Endodermal cell (in vitro differentiated cells): ENCODE data around the gene NDUFV3. TPM values are rescaled to one million over a fixed set of nuclear protein-coding genes. Genes with fewer than 3 reads are reported as not detected.

Source experiments
- DNase-seq: peaks from one replicate; pipeline ENCODE4 v3.0.0-alpha.2; 2017
- H3K27ac ChIP-seq: 2 replicates; pipeline ENCODE4 v1.5.1; 2013; ENCODE audit warnings: mild to moderate bottlenecking, low read depth, low read length, moderate library complexity
- H3K27me3 ChIP-seq: 2 replicates; pipeline ENCODE4 v1.6.1; 2013; ENCODE audit warnings: mild to moderate bottlenecking, low read length, moderate library complexity; ENCODE audit not compliant: insufficient read depth, control insufficient read depth, poor library complexity, severe bottlenecking
- H3K36me3 ChIP-seq: 2 replicates; pipeline ENCODE4 v1.7.0; 2013; ENCODE audit warnings: mild to moderate bottlenecking, low read length, moderate library complexity; ENCODE audit not compliant: control insufficient read depth, insufficient read depth
- H3K4me1 ChIP-seq: one replicate; pipeline ENCODE4 v1.7.0; 2013; ENCODE audit warnings: low read length; ENCODE audit not compliant: control insufficient read depth, insufficient read depth
- H3K4me3 ChIP-seq: 2 replicates; pipeline ENCODE4 v1.5.1; 2013; ENCODE audit warnings: mild to moderate bottlenecking, low read length, moderate library complexity
- H3K9ac ChIP-seq: 2 replicates; pipeline ENCODE4 v1.6.1; 2013; ENCODE audit warnings: mild to moderate bottlenecking, low read length, moderate library complexity; ENCODE audit not compliant: poor library complexity, severe bottlenecking; ENCODE audit errors: extremely low read depth
- H3K9me3 ChIP-seq: 2 replicates; pipeline ENCODE4 v1.6.1; 2013; ENCODE audit warnings: mild to moderate bottlenecking, low read length, moderate library complexity; ENCODE audit not compliant: control insufficient read depth
- H3K27ac Mint-ChIP-seq: 2 replicates; pipeline ENCODE4 v1.8.0; 2020; ENCODE audit warnings: mixed read lengths
- H3K27me3 Mint-ChIP-seq: 2 replicates; pipeline ENCODE4 v1.8.0; 2021; ENCODE audit warnings: mild to moderate bottlenecking, mixed read lengths; ENCODE audit not compliant: insufficient read depth
- H3K36me3 Mint-ChIP-seq: 2 replicates; pipeline ENCODE4 v1.8.0; 2020; ENCODE audit warnings: low read depth, mixed read lengths
- H3K4me1 Mint-ChIP-seq: 2 replicates; pipeline ENCODE4 v1.8.0; 2020; ENCODE audit warnings: mixed read lengths
- H3K4me3 Mint-ChIP-seq: 2 replicates; pipeline ENCODE4 v1.8.0; 2020; ENCODE audit warnings: mild to moderate bottlenecking, moderate library complexity, mixed read lengths
- H3K9me3 Mint-ChIP-seq: 2 replicates; pipeline ENCODE4 v1.8.0; 2020; ENCODE audit warnings: mild to moderate bottlenecking, mixed read lengths
- CTCF ChIP-seq: fragments of 200-600 bp; sonication (generic); conservative IDR thresholded peaks from 2 replicates; pipeline ENCODE4 v1.5.0; 2021; ENCODE audit warnings: antibody characterized with exemption, mild to moderate bottlenecking
- WGBS, 2 experiments: methylation state at CpG; one replicate each; pipeline versions ENCODE4 v1.1.5 to v1.1.7; 2013; ENCODE audit warnings: missing lambda C conversion rate in 2 of 2, mixed read lengths in 1 of 2; ENCODE audit not compliant: insufficient coverage in 1 of 2, insufficient read length in 1 of 2; 5-methylcytosine and 5-hydroxymethylcytosine counted together
- total RNA-seq, 2 donors: library from RNA; stranded (reverse); fragmentation: NEBNext Ultra II Directional in 1 of 2; extraction: Animal tissue kit (Norgen Biotek cat#: 25700) in 1 of 2; gene quantifications; 2 replicates in 1 of 2; 3 replicates in 1 of 2; pipeline ENCODE4 v1.2.1, GENCODE V29; 2021

Gene NDUFV3
- total RNA-seq, 2 donors from 2014 or later = 25.8 to 27.2 TPM

DNA sequence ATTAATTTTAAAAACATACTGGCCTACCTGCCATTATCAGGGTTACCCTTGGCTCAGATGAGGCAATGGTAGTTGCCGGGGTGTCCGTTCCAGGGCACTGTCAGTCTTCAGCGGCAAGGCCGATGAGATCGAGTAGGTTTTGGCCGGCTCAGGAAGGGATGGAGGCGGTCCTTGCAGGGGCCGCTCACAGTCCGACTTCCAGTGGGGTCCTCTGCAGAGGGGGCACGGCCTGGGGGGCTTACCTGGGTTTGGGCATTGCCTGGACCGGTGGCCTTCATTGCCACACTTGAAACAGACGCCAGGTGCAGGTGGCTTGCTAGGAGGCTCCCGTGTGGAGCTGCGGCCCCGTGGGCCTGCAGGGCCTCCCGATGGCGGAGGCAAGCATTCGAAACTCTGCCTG, 29.8 kb downstream of the NDUFV3 start:
- TF ChIP-seq CTCF = no peak
- 96% methylated on average over 18 of the region's 18 CpGs; no CpG with 5 or more reads in 1 of the 2 experiments for WGBS, 2 experiments
- no peak for DNase-seq
- peak overlapping the region; percentile 61 for H3K4me3 ChIP-seq
- H3K4me3 Mint-ChIP-seq = no peak overlapping the region
- H3K4me1 ChIP-seq = peaks cover 15% of the 10 kb centered on the region
- H3K9ac ChIP-seq = no peak overlapping the region
- H3K9me3 ChIP-seq = no peaks in the 10 kb centered on the region
- H3K36me3 Mint-ChIP-seq = peaks cover 10% of the 10 kb centered on the region
- H3K9me3 Mint-ChIP-seq = peaks cover 5% of the 10 kb centered on the region
- peak overlapping the region; percentile 74 for H3K27ac Mint-ChIP-seq
- peaks cover 6% of the 10 kb centered on the region for H3K36me3 ChIP-seq
- H3K4me1 Mint-ChIP-seq = peaks cover 26% of the 10 kb centered on the region
- no peak overlapping the region for H3K27ac ChIP-seq
- no peaks in the 10 kb centered on the region for H3K27me3 Mint-ChIP-seq
- no peaks in the 10 kb centered on the region for H3K27me3 ChIP-seq

GRCh38 chr21:42923553-42924432, 30.7 kb downstream of the NDUFV3 start:
- Histone ChIP-seq H3K27me3 (no peaks in the 10 kb centered on the region), H3K36me3 (peaks cover 6% of the 10 kb centered on the region), H3K4me3 (peak overlapping the region; percentile 76), H3K9ac (peak overlapping the region; percentile 40), H3K4me1 (peaks cover 15% of the 10 kb centered on the region), H3K9me3 (no peaks in the 10 kb centered on the region), H3K27ac (peak overlapping the region; percentile 54)
- Mint-ChIP-seq H3K27me3 (no peaks in the 10 kb centered on the region), H3K4me3 (no peak overlapping the region), H3K36me3 (peaks cover 10% of the 10 kb centered on the region), H3K4me1 (peaks cover 26% of the 10 kb centered on the region), H3K9me3 (peaks cover 5% of the 10 kb centered on the region), H3K27ac (peak overlapping the region; percentile 95)
- TF ChIP-seq CTCF = peak; percentile 80
- WGBS, 2 experiments = 30 to 36% methylated on average over 17 to 18 of the region's 18 CpGs
- peak; percentile 95 for DNase-seq

DNA sequence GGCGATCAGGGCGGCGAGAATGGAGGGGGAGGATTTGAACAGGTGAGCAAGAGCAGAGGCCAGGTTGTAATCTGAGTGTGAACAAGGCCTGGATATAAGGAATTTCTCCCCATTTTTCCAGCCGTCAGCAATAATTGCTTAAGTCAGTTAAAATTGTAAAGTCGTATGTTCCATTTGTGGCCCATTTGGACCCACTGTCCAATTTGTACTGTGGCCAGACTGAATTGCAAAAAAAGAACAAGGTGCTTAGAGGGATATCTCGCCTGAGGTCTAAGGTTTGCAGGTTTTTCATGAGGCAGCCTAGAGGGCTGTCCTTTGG, 31.3 kb downstream of the NDUFV3 start:
- Histone ChIP-seq H3K36me3 (peaks cover 6% of the 10 kb centered on the region), H3K27ac (peak overlapping the region; percentile 54), H3K27me3 (no peaks in the 10 kb centered on the region), H3K9ac (peak overlapping the region; percentile 40), H3K4me3 (peak overlapping the region; percentile 76), H3K9me3 (no peaks in the 10 kb centered on the region), H3K4me1 (peaks cover 15% of the 10 kb centered on the region)
- no peaks in the 10 kb centered on the region for H3K27me3 Mint-ChIP-seq
- no peak for DNase-seq
- peak overlapping the region; percentile 95 for H3K27ac Mint-ChIP-seq
- WGBS, 2 experiments = 76 to 81% methylated on average over 6 of the region's 6 CpGs
- peaks cover 5% of the 10 kb centered on the region for H3K9me3 Mint-ChIP-seq
- H3K4me1 Mint-ChIP-seq = peaks cover 23% of the 10 kb centered on the region
- no peak for TF ChIP-seq CTCF
- peaks cover 10% of the 10 kb centered on the region for H3K36me3 Mint-ChIP-seq
- no peak overlapping the region for H3K4me3 Mint-ChIP-seq
